ENCODE measurements around the gene UNC79. TPM values are rescaled to one million over a fixed set of nuclear protein-coding genes. Genes with fewer than 3 reads are reported as not detected.

UNC79 gene
- total and polyA plus RNA-seq, 10 of the 15 experiments (the other 5 are each of a cell fraction or from before 2014, with no cell fraction given), result 0.04 to 0.29 (median 0.14) TPM

- WGBS (ENCODE audit: insufficient coverage, insufficient replicate concordance, low lambda C conversion rate, missing lambda C conversion rate), result 45% methylated on average over 9 of the region's 9 CpGs
- BruUV-seq (replicated peaks), result no TSS peak
- CTCF ChIA-PET, result interaction anchor here (0.6 to 1.3 kb wide), 7 partner anchors 8 to 86 kb away, joined by 3 read pairs; no protein-coding TSS in a partner anchor
Measured at GRCh38 chr14:93564918-93565317, 134.2 kb downstream of the UNC79 start.

GRCh38 chr14:93566065-93566693 is 135.4 kb downstream of the UNC79 start:
- Histone ChIP-seq H4K20me1 (ENCODE audit: control insufficient read depth, insufficient read depth) (no peaks in the 10 kb centered on the region), H3K27ac (ENCODE audit: control insufficient read depth, insufficient read depth) (no peak overlapping the region), H3K27me3 (replicated peaks in 1 of 2; ENCODE audit: control insufficient read depth in 2 of 2, insufficient read depth in 2 of 2, low read length in 1 of 2) (no peaks in the 10 kb centered on the region; a peak in 1 of 4 replicates), H3K4me3 (no peak overlapping the region), H2AFZ (ENCODE audit: control insufficient read depth, low read depth, low read length) (no peak overlapping the region), H3K36me3 (ENCODE audit: control insufficient read depth in 2 of 2, insufficient read depth in 2 of 2, low read length in 1 of 2) (no peaks in the 10 kb centered on the region), H3K79me2 (ENCODE audit: control insufficient read depth, insufficient read depth, low read length) (no peaks in the 10 kb centered on the region), H3K9me3 (replicated peaks; ENCODE audit: control insufficient read depth, insufficient read depth, low read length) (no peaks in the 10 kb centered on the region; the same call in 2 of the 3 replicates), H3K9ac (ENCODE audit: control insufficient read depth, insufficient read depth, low read length) (no peak overlapping the region), H3K4me2 (ENCODE audit: control insufficient read depth, insufficient read depth) (no peak overlapping the region), H3K4me1 (ENCODE audit: control insufficient read depth, insufficient read depth, low read length) (no peaks in the 10 kb centered on the region)
- ChIA-PET RAD21 (ENCODE audit: unreplicated experiment) (no interaction called here), CTCF (interaction anchor here (1.3 kb wide), 1 partner anchor 10 kb away, joined by 3 read pairs; no protein-coding TSS in a partner anchor), POLR2A (no interaction called here), SMC1A (ENCODE audit: uncharacterized antibody, unreplicated experiment) (interaction anchor here (1.0 to 1.5 kb wide), 3 partner anchors 8 to 39 kb away, joined by 3 to 4 read pairs (median 4); no protein-coding TSS in a partner anchor)
- no TSS peak for BruUV-seq (replicated peaks)
- WGBS (ENCODE audit: insufficient coverage, insufficient replicate concordance, low lambda C conversion rate, missing lambda C conversion rate), result 58% methylated on average over 9 of the region's 10 CpGs
- in situ Hi-C loops (cut with MboI), result no loop called here
- FAIRE-seq (no peak), DNase-seq (ENCODE audit: low read depth, low spot score) (no peak), ATAC-seq (no peak)
- intact Hi-C loops (cut with micrococcal nuclease; ENCODE audit: unreplicated experiment), result no loop called here
- TF ChIP-seq TARDBP (IDR thresholded peaks at IDR 0.05; ENCODE audit: borderline replicate concordance) (no peak), GABPA (IDR thresholded peaks at IDR 0.05; ENCODE audit: low read depth) (no peak), POU2F2 (IDR thresholded peaks at IDR 0.05; ENCODE audit: borderline replicate concordance, low read depth, low read length) (no peak), ZNF274 (IDR thresholded peaks at IDR 0.05; ENCODE audit: insufficient read depth, insufficient read length) (no peak), MAX (IDR thresholded peaks at IDR 0.05; ENCODE audit: low read depth, low read length) (no peak), EED (IDR thresholded peaks at IDR 0.05; ENCODE audit: low read depth) (no peak), CEBPB (IDR thresholded peaks at IDR 0.05; ENCODE audit: borderline replicate concordance in 1 of 2, low read depth in 2 of 2, low read length in 2 of 2) (no peak)
- TF ChIP-seq, protein P1, sequence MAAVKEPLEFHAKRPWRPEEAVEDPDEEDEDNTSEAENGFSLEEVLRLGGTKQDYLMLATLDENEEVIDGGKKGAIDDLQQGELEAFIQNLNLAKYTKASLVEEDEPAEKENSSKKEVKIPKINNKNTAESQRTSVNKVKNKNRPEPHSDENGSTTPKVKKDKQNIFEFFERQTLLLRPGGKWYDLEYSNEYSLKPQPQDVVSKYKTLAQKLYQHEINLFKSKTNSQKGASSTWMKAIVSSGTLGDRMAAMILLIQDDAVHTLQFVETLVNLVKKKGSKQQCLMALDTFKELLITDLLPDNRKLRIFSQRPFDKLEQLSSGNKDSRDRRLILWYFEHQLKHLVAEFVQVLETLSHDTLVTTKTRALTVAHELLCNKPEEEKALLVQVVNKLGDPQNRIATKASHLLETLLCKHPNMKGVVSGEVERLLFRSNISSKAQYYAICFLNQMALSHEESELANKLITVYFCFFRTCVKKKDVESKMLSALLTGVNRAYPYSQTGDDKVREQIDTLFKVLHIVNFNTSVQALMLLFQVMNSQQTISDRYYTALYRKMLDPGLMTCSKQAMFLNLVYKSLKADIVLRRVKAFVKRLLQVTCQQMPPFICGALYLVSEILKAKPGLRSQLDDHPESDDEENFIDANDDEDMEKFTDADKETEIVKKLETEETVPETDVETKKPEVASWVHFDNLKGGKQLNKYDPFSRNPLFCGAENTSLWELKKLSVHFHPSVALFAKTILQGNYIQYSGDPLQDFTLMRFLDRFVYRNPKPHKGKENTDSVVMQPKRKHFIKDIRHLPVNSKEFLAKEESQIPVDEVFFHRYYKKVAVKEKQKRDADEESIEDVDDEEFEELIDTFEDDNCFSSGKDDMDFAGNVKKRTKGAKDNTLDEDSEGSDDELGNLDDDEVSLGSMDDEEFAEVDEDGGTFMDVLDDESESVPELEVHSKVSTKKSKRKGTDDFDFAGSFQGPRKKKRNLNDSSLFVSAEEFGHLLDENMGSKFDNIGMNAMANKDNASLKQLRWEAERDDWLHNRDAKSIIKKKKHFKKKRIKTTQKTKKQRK (IDR thresholded peaks at IDR 0.05; ENCODE audit: low read depth, low read length), result no peak

More at GRCh38 chr14:93564918-93565317, 134.2 kb downstream of the UNC79 start:
- intact Hi-C loops (cut with micrococcal nuclease; ENCODE audit: unreplicated experiment), result no loop called here
- RAD21 ChIA-PET (ENCODE audit: unreplicated experiment), result no interaction called here
- DNase-seq (ENCODE audit: low read depth, low spot score), result no peak
- POLR2A ChIA-PET, result no interaction called here
- SMC1A ChIA-PET (ENCODE audit: uncharacterized antibody, unreplicated experiment), result interaction anchor here (1.0 to 1.5 kb wide), 3 partner anchors 9 to 38 kb away, joined by 3 to 4 read pairs (median 3); no protein-coding TSS in a partner anchor
- Histone ChIP-seq H3K27me3 (replicated peaks in 1 of 2; ENCODE audit: control insufficient read depth in 2 of 2, insufficient read depth in 2 of 2, low read length in 1 of 2) (no peaks in the 10 kb centered on the region), H3K4me3 (no peak overlapping the region), H3K9ac (ENCODE audit: control insufficient read depth, insufficient read depth, low read length) (no peak overlapping the region), H4K20me1 (ENCODE audit: control insufficient read depth, insufficient read depth) (no peaks in the 10 kb centered on the region), H3K36me3 (ENCODE audit: control insufficient read depth in 2 of 2, insufficient read depth in 2 of 2, low read length in 1 of 2) (no peaks in the 10 kb centered on the region), H3K79me2 (ENCODE audit: control insufficient read depth, insufficient read depth, low read length) (no peaks in the 10 kb centered on the region), H2AFZ (ENCODE audit: control insufficient read depth, low read depth, low read length) (no peak overlapping the region), H3K4me2 (ENCODE audit: control insufficient read depth, insufficient read depth) (no peak overlapping the region), H3K27ac (ENCODE audit: control insufficient read depth, insufficient read depth) (no peak overlapping the region), H3K4me1 (ENCODE audit: control insufficient read depth, insufficient read depth, low read length) (no peaks in the 10 kb centered on the region), H3K9me3 (replicated peaks; ENCODE audit: control insufficient read depth, insufficient read depth, low read length) (no peaks in the 10 kb centered on the region; the same call in 2 of the 3 replicates)
- peak; percentile 51 for ATAC-seq
- in situ Hi-C loops (cut with MboI), result no loop called here
- FAIRE-seq, result no peak
- TF ChIP-seq, protein P2, sequence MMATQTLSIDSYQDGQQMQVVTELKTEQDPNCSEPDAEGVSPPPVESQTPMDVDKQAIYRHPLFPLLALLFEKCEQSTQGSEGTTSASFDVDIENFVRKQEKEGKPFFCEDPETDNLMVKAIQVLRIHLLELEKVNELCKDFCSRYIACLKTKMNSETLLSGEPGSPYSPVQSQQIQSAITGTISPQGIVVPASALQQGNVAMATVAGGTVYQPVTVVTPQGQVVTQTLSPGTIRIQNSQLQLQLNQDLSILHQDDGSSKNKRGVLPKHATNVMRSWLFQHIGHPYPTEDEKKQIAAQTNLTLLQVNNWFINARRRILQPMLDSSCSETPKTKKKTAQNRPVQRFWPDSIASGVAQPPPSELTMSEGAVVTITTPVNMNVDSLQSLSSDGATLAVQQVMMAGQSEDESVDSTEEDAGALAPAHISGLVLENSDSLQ (IDR thresholded peaks at IDR 0.05), result peak; percentile 32; the same call in 1 of the 2 replicates
- 0 out of 2 replicates have a peak, but pooled peaks have one; percentile 26 for TF ChIP-seq TCF12 (IDR thresholded peaks at IDR 0.05; ENCODE audit: low read depth, low read length)
- TF ChIP-seq BMI1 (IDR thresholded peaks at IDR 0.05; ENCODE audit: borderline replicate concordance), result no peak
- TF ChIP-seq PML (IDR thresholded peaks at IDR 0.05; ENCODE audit: low read length), result no peak
